SK-N-MC (cell line): ENCODE results near the gene NCF4.

ENCODE experiments used
- EZH2 ChIP-seq: fragments of 200-600 bp; sonication (generic); IDR thresholded peaks from one replicate; pipeline ENCODE4 v1.6.1; 2017; ENCODE audit warnings: antibody characterized with exemption
- POLR2AphosphoS5 ChIP-seq: IDR thresholded peaks from 2 replicates; pipeline ENCODE4 v1.6.1; 2012; ENCODE audit warnings: mild to moderate bottlenecking, low read depth, low read length, borderline replicate concordance

DNA sequence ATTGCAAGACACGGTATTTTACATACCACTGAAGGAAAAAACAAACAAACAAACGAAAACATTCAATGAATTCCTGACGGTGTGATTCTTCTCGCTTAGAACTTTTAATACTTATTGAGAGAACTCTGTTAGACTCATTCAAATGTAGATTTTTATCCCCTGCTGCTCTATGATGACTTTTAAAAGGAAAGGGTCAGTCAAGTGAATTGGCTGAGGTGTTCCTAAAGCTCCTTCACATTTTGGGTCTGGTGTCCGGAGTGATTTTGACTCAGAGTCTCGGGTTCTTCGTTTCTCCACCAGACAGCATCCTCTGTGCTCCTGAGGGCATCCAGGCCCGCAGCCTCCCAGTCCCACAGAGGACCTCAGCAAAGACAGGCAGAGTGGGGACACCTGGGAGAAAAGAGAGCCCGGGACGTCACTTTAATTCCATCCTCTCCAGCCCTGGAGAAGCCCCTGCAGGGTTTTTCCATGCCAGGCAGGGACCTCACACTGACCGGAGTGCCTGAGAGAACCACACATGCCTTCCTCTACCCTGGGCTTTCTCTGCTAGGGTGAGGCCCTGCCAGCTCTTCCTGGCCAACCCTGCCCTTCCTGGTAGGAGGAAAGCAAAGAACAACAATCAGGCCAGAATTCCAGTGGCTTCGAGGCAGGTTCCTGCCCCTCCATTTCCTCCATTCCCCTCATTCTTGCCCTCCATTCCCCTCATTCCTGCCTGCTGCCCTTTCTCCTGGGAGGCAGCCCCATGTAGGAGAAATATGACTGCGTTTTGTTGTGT, 51.3 kb downstream of the NCF4 start:
- no peak for TF ChIP-seq POLR2AphosphoS5
- TF ChIP-seq EZH2, result no peak
